GM12878 (cell line): ENCODE measurements around the gene SLC26A8. TPM values are rescaled to one million over a fixed set of nuclear protein-coding genes. Genes with fewer than 3 reads are reported as not detected.
A peak's percentile ranks its signal among the peaks of the same experiment; 100 is the strongest.

Experiments used
- BCL11A ChIP-seq: IDR thresholded peaks from 2 replicates; pipeline ENCODE4 v1.6.1; 2011; ENCODE audit warnings: low read depth, low read length
- BMI1 ChIP-seq: fragments of 450-650 bp; IDR thresholded peaks from 2 replicates; pipeline ENCODE4 v1.6.1; 2016; ENCODE audit warnings: mild to moderate bottlenecking, moderate library complexity, borderline replicate concordance
- ESRRA ChIP-seq: IDR thresholded peaks from 2 replicates; pipeline ENCODE4 v1.6.1; 2012; ENCODE audit warnings: mild to moderate bottlenecking, low read length, improper control_type of control experiment
- ETV6 ChIP-seq, 2 experiments: fragments of 450-650 bp in 1 of 2; IDR thresholded peaks in 1 of 2; conservative IDR thresholded peaks in 1 of 2; 2 replicates each; pipeline ENCODE4 v1.6.1; 2014; ENCODE audit warnings: antibody characterized with exemption in 1 of 2, borderline replicate concordance in 1 of 2, low read depth in 1 of 2, mild to moderate bottlenecking in 1 of 2, moderate library complexity in 1 of 2
- GABPA ChIP-seq: IDR thresholded peaks from 2 replicates; pipeline ENCODE4 v1.6.1; 2014; ENCODE audit warnings: antibody characterized with exemption, low read depth, mild to moderate bottlenecking, inconsistent platforms
- HDAC2 ChIP-seq: fragments of 200-600 bp; sonication (generic); IDR thresholded peaks from 2 replicates; pipeline ENCODE4 v1.6.1; 2017
- NBN ChIP-seq: fragments of 450-650 bp; IDR thresholded peaks from 2 replicates; pipeline ENCODE4 v1.6.1; 2016
- NFIC ChIP-seq: IDR thresholded peaks from 2 replicates; pipeline ENCODE4 v1.6.1; 2012; ENCODE audit warnings: low read depth, mild to moderate bottlenecking, inconsistent platforms, low read length, moderate library complexity
- NRF1 ChIP-seq: conservative IDR thresholded peaks from 2 replicates; pipeline ENCODE4 v1.6.1; 2011; ENCODE audit warnings: mild to moderate bottlenecking, low read depth, low read length, improper control_type of control experiment
- PAX5 ChIP-seq: IDR thresholded peaks from 2 replicates; pipeline ENCODE4 v1.6.1; 2011; ENCODE audit warnings: low read depth, low read length, borderline replicate concordance
- POLR2AphosphoS2 ChIP-seq: IDR thresholded peaks from 2 replicates; pipeline ENCODE4 v1.6.1; 2011; ENCODE audit warnings: low read depth, mild to moderate bottlenecking, low read length, improper control_type of control experiment, moderate library complexity
- SIX5 ChIP-seq: IDR thresholded peaks from 2 replicates; pipeline ENCODE4 v1.6.1; 2011; ENCODE audit warnings: mild to moderate bottlenecking, low read depth, low read length, moderate library complexity; ENCODE audit not compliant: severe bottlenecking
- SREBF1 ChIP-seq: IDR thresholded peaks from 2 replicates; pipeline ENCODE4 v1.6.1; 2012; ENCODE audit warnings: mild to moderate bottlenecking, low read length
- STAT3 ChIP-seq: IDR thresholded peaks from 2 replicates; pipeline ENCODE4 v1.6.1; 2011; ENCODE audit warnings: low read depth, low read length, improper control_type of control experiment
- TAF1 ChIP-seq: IDR thresholded peaks from 2 replicates; pipeline ENCODE4 v1.6.1; 2011; ENCODE audit warnings: mild to moderate bottlenecking, low read depth, low read length, borderline replicate concordance
- TARDBP ChIP-seq: IDR thresholded peaks from 2 replicates; pipeline ENCODE4 v1.6.1; 2016; ENCODE audit warnings: borderline replicate concordance
- USF2 ChIP-seq: IDR thresholded peaks from 2 replicates; pipeline ENCODE4 v1.6.1; 2011; ENCODE audit warnings: low read depth, low read length, improper control_type of control experiment, borderline replicate concordance
- ZNF207 ChIP-seq: fragments of 450-650 bp; IDR thresholded peaks from 2 replicates; pipeline ENCODE4 v1.6.1; 2014; ENCODE audit warnings: antibody characterized with exemption, mild to moderate bottlenecking, borderline replicate concordance
- polyA plus RNA-seq, 11 experiments: library from polyadenylated mRNA; depleted of rRNA in 4 of 11; unstranded in 6 of 11; stranded (reverse) in 5 of 11; fragments of >200 nt; fragmentation: Nextera tagmentation in 4 of 11; fragmentation: Illumina TruSeq in 1 of 11; extraction: Ambion mirVana in 4 of 11; extraction: Trizol in 1 of 11; gene quantifications; 1 replicate in 1 of 11; 2 replicates in 10 of 11; pipeline versions ENCODE4 v1.2.1 to v1.2.3, GENCODE V29; 2011 to 2016; ENCODE audit warnings: inconsistent platforms in 2 of 11, missing spikeins in 2 of 11, low read depth in 1 of 11
- total RNA-seq, 4 experiments: library from RNA; depleted of rRNA in 3 of 4; stranded (reverse); fragments of >200 nt in 3 of 4; fragmentation: Illumina TruSeq in 1 of 4; extraction: Trizol in 1 of 4; gene quantifications; 2 replicates each; pipeline versions ENCODE4 v1.2.1 to v1.2.3, GENCODE V29; 2013 to 2021
- TF ChIP-seq, protein P1 (sequence below): fragments of 450-650 bp; IDR thresholded peaks from 2 replicates; pipeline ENCODE4 v1.6.1; 2017; ENCODE audit warnings: low read depth, mild to moderate bottlenecking, moderate library complexity
- TF ChIP-seq, protein P2 (sequence below): fragments of 450-650 bp; IDR thresholded peaks from 2 replicates; pipeline ENCODE4 v1.6.1; 2016; ENCODE audit warnings: mild to moderate bottlenecking, moderate library complexity, borderline replicate concordance
- TF ChIP-seq, protein P3 (sequence below): IDR thresholded peaks from 2 replicates; pipeline ENCODE4 v1.6.1; 2012; ENCODE audit warnings: low read length, inconsistent platforms

The SLC26A8 gene
- total and polyA plus RNA-seq, 10 of the 15 experiments (the other 5 are each of a cell fraction or from before 2014, with no cell fraction given), result 0.09 to 0.95 (median 0.27) TPM; not detected in 2

- TF ChIP-seq ZNF207 (peak; percentile 89), POLR2AphosphoS2 (peak; percentile 75; the same call in 1 of the 2 replicates), NBN (no peak; the same call in 1 of the 2 replicates), PAX5 (peak; percentile 90), NFIC (no peak), ESRRA (no peak), GABPA (no peak), HDAC2 (no peak), ETV6 (conservative IDR thresholded peaks at IDR 0.05 in 1 of 2, IDR thresholded peaks at IDR 0.05 in 1 of 2; ENCODE audit: borderline replicate concordance in 1 of 2, low read depth in 1 of 2) (no peak), USF2 (no peak), SREBF1 (no peak), TARDBP (no peak), BMI1 (no peak), SIX5 (peak; percentile 36), BCL11A (no peak), STAT3 (no peak), TAF1 (peak; percentile 86), NRF1 (no peak)
- TF ChIP-seq, protein P1, sequence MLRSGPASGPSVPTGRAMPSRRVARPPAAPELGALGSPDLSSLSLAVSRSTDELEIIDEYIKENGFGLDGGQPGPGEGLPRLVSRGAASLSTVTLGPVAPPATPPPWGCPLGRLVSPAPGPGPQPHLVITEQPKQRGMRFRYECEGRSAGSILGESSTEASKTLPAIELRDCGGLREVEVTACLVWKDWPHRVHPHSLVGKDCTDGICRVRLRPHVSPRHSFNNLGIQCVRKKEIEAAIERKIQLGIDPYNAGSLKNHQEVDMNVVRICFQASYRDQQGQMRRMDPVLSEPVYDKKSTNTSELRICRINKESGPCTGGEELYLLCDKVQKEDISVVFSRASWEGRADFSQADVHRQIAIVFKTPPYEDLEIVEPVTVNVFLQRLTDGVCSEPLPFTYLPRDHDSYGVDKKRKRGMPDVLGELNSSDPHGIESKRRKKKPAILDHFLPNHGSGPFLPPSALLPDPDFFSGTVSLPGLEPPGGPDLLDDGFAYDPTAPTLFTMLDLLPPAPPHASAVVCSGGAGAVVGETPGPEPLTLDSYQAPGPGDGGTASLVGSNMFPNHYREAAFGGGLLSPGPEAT, result peak; percentile 70; the same call in 1 of the 2 replicates
- TF ChIP-seq, protein P2, sequence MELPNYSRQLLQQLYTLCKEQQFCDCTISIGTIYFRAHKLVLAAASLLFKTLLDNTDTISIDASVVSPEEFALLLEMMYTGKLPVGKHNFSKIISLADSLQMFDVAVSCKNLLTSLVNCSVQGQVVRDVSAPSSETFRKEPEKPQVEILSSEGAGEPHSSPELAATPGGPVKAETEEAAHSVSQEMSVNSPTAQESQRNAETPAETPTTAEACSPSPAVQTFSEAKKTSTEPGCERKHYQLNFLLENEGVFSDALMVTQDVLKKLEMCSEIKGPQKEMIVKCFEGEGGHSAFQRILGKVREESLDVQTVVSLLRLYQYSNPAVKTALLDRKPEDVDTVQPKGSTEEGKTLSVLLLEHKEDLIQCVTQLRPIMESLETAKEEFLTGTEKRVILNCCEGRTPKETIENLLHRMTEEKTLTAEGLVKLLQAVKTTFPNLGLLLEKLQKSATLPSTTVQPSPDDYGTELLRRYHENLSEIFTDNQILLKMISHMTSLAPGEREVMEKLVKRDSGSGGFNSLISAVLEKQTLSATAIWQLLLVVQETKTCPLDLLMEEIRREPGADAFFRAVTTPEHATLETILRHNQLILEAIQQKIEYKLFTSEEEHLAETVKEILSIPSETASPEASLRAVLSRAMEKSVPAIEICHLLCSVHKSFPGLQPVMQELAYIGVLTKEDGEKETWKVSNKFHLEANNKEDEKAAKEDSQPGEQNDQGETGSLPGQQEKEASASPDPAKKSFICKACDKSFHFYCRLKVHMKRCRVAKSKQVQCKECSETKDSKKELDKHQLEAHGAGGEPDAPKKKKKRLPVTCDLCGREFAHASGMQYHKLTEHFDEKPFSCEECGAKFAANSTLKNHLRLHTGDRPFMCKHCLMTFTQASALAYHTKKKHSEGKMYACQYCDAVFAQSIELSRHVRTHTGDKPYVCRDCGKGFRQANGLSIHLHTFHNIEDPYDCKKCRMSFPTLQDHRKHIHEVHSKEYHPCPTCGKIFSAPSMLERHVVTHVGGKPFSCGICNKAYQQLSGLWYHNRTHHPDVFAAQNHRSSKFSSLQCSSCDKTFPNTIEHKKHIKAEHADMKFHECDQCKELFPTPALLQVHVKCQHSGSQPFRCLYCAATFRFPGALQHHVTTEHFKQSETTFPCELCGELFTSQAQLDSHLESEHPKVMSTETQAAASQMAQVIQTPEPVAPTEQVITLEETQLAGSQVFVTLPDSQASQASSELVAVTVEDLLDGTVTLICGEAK, result peak; percentile 48; the same call in 1 of the 2 replicates
- TF ChIP-seq, protein P3, sequence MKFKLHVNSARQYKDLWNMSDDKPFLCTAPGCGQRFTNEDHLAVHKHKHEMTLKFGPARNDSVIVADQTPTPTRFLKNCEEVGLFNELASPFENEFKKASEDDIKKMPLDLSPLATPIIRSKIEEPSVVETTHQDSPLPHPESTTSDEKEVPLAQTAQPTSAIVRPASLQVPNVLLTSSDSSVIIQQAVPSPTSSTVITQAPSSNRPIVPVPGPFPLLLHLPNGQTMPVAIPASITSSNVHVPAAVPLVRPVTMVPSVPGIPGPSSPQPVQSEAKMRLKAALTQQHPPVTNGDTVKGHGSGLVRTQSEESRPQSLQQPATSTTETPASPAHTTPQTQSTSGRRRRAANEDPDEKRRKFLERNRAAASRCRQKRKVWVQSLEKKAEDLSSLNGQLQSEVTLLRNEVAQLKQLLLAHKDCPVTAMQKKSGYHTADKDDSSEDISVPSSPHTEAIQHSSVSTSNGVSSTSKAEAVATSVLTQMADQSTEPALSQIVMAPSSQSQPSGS, result peak; percentile 66; the same call in 1 of the 2 replicates
These were observed 3.2 kb upstream of the SLC26A8 start, which contains the start of gene MAPK14 (continued) for GRCh38 chr6:36027501-36028087.
